D341Med (cell line): ENCODE measurements around the gene NEUROG1.

Experiments used
- DNase-seq: peaks from one replicate; pipeline ENCODE4 v3.0.0; 2012; ENCODE audit warnings: low spot score

The NEUROG1 gene

GRCh38 chr5:135493406-135494180, 42.2 kb downstream of the NEUROG1 start:
- no peak for DNase-seq

- no peak for DNase-seq
These were observed 43.5 kb downstream of the NEUROG1 start for GRCh38 chr5:135492319-135492626.

GRCh38 chr5:135491552-135492318, 44.0 kb downstream of the NEUROG1 start:
- DNase-seq, result no peak

- DNase-seq, result no peak
These were observed 44.7 kb downstream of the NEUROG1 start for GRCh38 chr5:135491038-135491551.

GRCh38 chr5:135490245-135491037, 45.3 kb downstream of the NEUROG1 start:
- no peak for DNase-seq

GRCh38 chr5:135489466-135490244, 46.1 kb downstream of the NEUROG1 start:
- no peak for DNase-seq

DNA sequence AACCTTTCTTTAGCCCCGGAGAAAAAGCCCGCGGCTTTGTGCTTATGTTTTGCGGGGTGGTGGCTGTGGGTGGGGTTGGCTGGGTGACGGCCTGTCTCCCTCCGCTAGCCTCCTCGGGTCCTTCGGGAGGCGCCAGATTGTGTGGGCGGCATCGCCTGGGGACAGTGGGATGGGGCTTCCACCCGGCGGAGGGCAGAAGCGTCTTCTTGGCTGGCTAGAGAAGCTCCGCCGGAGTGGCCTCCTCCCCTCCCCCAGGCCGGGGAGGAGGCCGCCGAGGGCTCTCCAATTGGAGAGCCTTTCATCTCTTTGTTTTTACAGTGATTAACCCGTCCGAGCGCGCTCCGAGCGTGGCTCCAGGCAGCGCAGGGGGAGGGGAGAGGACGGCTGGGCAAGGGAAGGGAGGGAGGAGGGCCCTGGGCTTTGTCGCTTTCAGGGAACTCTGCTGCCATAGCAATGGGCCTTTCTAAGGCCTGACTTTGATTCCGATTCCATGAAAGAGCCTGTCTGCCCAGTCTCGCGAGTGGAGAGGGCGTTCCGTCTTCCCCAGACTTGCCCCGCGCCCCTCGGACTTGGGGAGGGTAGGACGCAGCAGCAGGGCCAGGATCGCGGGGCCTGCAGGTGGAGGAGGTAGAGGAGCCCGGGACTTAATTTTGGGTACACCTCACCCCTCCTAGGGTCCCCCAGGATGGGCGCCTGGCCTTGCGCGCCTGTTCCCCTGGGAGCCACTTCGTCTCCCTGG, 46.9 kb downstream of the NEUROG1 start:
- DNase-seq, result peak; percentile 94

- no peak for DNase-seq
These were observed 47.8 kb downstream of the NEUROG1 start for GRCh38 chr5:135487839-135488514.

DNA sequence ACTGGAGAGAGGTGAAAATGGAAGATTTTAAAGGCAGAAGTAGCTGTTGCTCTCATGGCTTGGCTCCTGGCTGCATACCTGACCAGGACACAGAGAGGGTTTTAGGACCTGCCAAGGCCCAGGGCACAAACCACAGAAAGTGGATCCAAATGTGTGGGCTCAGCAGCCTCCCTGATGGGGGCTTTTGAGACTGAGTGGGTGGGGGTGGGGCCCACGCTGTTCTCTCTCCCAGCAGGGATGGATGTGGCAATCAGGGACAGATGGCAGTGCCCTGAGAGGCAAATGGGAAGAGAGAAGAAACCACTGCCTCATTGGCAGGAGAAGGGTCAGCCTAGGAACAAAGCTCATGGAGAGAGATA, 48.7 kb downstream of the NEUROG1 start:
- no peak for DNase-seq

DNA sequence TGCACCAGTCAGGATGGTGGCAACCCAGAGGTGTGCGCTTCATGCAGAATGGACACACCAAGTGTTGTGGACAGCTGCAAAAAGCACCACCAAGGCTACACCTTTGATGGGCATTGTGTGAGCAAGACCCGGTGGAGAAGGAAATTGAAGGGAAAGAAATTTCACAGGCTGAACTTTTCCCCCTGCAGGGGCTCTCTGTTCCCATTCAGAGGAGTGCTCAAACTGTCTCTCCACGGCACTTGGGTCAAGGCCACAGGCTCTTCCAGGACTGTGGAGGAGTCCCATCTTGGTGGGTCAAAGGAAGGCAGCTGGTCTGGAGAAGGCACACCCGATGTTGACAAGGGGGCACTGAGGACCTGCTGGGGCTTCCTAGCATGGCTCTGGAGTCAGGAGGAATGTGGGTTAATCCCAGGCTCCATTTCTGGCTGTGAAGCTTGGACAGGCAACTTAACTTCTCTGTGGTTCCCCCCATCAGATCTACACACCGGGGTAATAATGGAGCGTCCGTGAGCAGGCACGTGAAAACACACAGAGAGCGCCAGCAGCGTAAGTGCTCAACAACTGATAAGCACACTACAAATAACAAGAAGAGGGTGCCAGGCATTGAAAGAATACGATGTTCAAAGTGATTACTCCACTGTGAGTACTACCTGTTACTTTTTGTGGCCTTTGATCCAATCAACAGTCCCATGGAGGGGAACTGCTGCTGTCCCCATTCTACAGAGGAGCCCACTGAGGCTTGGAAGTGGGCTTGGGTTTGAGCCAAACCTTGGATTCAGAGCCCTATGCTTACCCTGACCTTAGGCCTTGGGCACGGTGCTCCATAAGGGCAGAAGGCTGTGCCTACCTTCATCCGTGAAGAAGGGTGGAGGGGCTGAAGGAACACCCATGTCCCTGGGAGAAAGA, 49.4 kb downstream of the NEUROG1 start:
- DNase-seq, result no peak

DNA sequence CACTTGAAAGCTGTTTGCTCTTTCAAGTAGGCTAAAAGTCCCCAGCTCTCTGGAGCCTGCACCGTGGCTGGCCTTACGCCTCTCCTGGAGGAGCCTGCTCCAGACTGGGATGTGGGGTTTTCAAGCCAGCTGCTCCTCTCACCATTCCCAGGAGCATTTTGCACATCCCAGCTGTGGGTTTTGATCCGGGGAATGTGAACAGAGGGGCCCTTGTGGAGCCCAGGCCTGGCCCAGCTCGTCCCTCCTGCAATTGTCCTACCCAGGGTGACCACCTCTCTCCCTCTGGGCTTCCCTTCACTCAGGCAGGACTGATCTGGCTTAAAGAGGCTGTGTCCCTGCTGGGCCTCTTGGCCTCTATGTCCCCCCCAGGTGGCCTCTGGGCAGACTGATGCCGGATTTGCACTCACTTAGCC, 51.1 kb downstream of the NEUROG1 start:
- DNase-seq, result no peak
